ENCODE data around the gene BOC. TPM values are rescaled to one million over a fixed set of nuclear protein-coding genes. Genes with fewer than 3 reads are reported as not detected.

The BOC gene
- total and polyA plus RNA-seq, 2 donors (not counting 1 experiment from before 2014, with no cell fraction given) = 2.1 to 4.2 TPM

- peak in 1 of 2 donors; percentile 55 for DNase-seq (ENCODE audit: low read depth in 2 of 2)
- Histone ChIP-seq H3K4me3 (replicated peaks in 1 of 4; ENCODE audit: control extremely low read depth in 1 of 4, insufficient read depth in 1 of 4, low read depth in 3 of 4, low read length in 4 of 4) (no peak overlapping the region), H3K27ac (ENCODE audit: insufficient read depth, low read length) (no peak overlapping the region), H3K4me1 (ENCODE audit: control insufficient read depth, extremely low read depth, insufficient read depth, low read length) (peaks cover 4% of the 10 kb centered on the region), H2AFZ (ENCODE audit: low read length) (no peak overlapping the region), H3K4me2 (ENCODE audit: extremely low read depth, insufficient read depth, low read length) (no peak overlapping the region), H3K9ac (ENCODE audit: insufficient read depth, low read length) (no peak overlapping the region), H3K79me2 (ENCODE audit: control insufficient read depth, insufficient read depth, low read length) (no peaks in the 10 kb centered on the region), H4K20me1 (ENCODE audit: control insufficient read depth, extremely low read depth, insufficient read depth, low read length) (no peaks in the 10 kb centered on the region), H3K36me3 (ENCODE audit: control insufficient read depth, insufficient read depth, low read length) (no peaks in the 10 kb centered on the region), H3K9me3 (ENCODE audit: control insufficient read depth, insufficient read depth, low read depth, low read length) (no peaks in the 10 kb centered on the region), H3K27me3 (ENCODE audit: control insufficient read depth, insufficient read depth, low read length) (no peaks in the 10 kb centered on the region)
- TF ChIP-seq EZH2 (IDR thresholded peaks at IDR 0.05; ENCODE audit: low read length, missing control alignments) (no peak), CTCF (conservative IDR thresholded peaks at IDR 0.05 in 1 of 2, IDR thresholded peaks at IDR 0.05 in 1 of 2; ENCODE audit: low read depth in 1 of 2, low read length in 2 of 2) (no peak)
Observed at GRCh38 chr3:113232342-113232741, 21.0 kb downstream of the BOC start.

GRCh38 chr3:113233497-113233896 is 22.1 kb downstream of the BOC start:
- no peaks in the 10 kb centered on the region for H3K27me3 ChIP-seq (ENCODE audit: control insufficient read depth, insufficient read depth, low read length)
- H3K9ac ChIP-seq (ENCODE audit: insufficient read depth, low read length) = no peak overlapping the region
- no peak for DNase-seq (ENCODE audit: low read depth in 2 of 2)
- no peak for TF ChIP-seq EZH2 (IDR thresholded peaks at IDR 0.05; ENCODE audit: low read length, missing control alignments)
- TF ChIP-seq CTCF (conservative IDR thresholded peaks at IDR 0.05 in 1 of 2, IDR thresholded peaks at IDR 0.05 in 1 of 2; ENCODE audit: low read depth in 1 of 2, low read length in 2 of 2) = no peak
- H3K4me2 ChIP-seq (ENCODE audit: extremely low read depth, insufficient read depth, low read length) = no peak overlapping the region
- no peak overlapping the region for H3K27ac ChIP-seq (ENCODE audit: insufficient read depth, low read length)
- no peaks in the 10 kb centered on the region for H3K36me3 ChIP-seq (ENCODE audit: control insufficient read depth, insufficient read depth, low read length)
- no peaks in the 10 kb centered on the region for H3K79me2 ChIP-seq (ENCODE audit: control insufficient read depth, insufficient read depth, low read length)
- no peak overlapping the region for H2AFZ ChIP-seq (ENCODE audit: low read length)
- H3K9me3 ChIP-seq (ENCODE audit: control insufficient read depth, insufficient read depth, low read depth, low read length) = no peaks in the 10 kb centered on the region
- no peaks in the 10 kb centered on the region for H4K20me1 ChIP-seq (ENCODE audit: control insufficient read depth, extremely low read depth, insufficient read depth, low read length)
- H3K4me1 ChIP-seq (ENCODE audit: control insufficient read depth, extremely low read depth, insufficient read depth, low read length) = peaks cover 4% of the 10 kb centered on the region
- no peak overlapping the region for H3K4me3 ChIP-seq (replicated peaks in 1 of 4; ENCODE audit: control extremely low read depth in 1 of 4, insufficient read depth in 1 of 4, low read depth in 3 of 4, low read length in 4 of 4)

- no peak for DNase-seq (ENCODE audit: low read depth in 2 of 2)
- Histone ChIP-seq H4K20me1 (ENCODE audit: control insufficient read depth, extremely low read depth, insufficient read depth, low read length) (no peaks in the 10 kb centered on the region), H3K9me3 (ENCODE audit: control insufficient read depth, insufficient read depth, low read depth, low read length) (no peaks in the 10 kb centered on the region), H3K79me2 (ENCODE audit: control insufficient read depth, insufficient read depth, low read length) (no peaks in the 10 kb centered on the region), H3K9ac (ENCODE audit: insufficient read depth, low read length) (no peak overlapping the region), H3K36me3 (ENCODE audit: control insufficient read depth, insufficient read depth, low read length) (no peaks in the 10 kb centered on the region), H3K4me2 (ENCODE audit: extremely low read depth, insufficient read depth, low read length) (no peak overlapping the region), H3K27me3 (ENCODE audit: control insufficient read depth, insufficient read depth, low read length) (no peaks in the 10 kb centered on the region), H3K27ac (ENCODE audit: insufficient read depth, low read length) (no peak overlapping the region), H3K4me1 (ENCODE audit: control insufficient read depth, extremely low read depth, insufficient read depth, low read length) (peaks cover 4% of the 10 kb centered on the region), H3K4me3 (replicated peaks in 1 of 4; ENCODE audit: control extremely low read depth in 1 of 4, insufficient read depth in 1 of 4, low read depth in 3 of 4, low read length in 4 of 4) (no peak overlapping the region), H2AFZ (ENCODE audit: low read length) (no peak overlapping the region)
- no peak for TF ChIP-seq CTCF (conservative IDR thresholded peaks at IDR 0.05 in 1 of 2, IDR thresholded peaks at IDR 0.05 in 1 of 2; ENCODE audit: low read depth in 1 of 2, low read length in 2 of 2)
- no peak for TF ChIP-seq EZH2 (IDR thresholded peaks at IDR 0.05; ENCODE audit: low read length, missing control alignments)
Observed at GRCh38 chr3:113234028-113234427, 22.7 kb downstream of the BOC start.

Data from fibroblast of lung (primary cell).